GM13977 (cell line): Measurements from ENCODE around the gene URB2.

ENCODE experiments used
- DNase-seq: peaks from one replicate; pipeline ENCODE4 v3.0.0; 2012; ENCODE audit warnings: low spot score
- CTCF ChIP-seq: IDR thresholded peaks from 2 replicates; pipeline ENCODE4 v1.5.1; 2012; ENCODE audit warnings: mild to moderate bottlenecking, control low read depth; ENCODE audit not compliant: insufficient read depth; ENCODE audit errors: extremely low read depth, missing control alignments
- in situ Hi-C: fragments of 300-500 bp; cut with MboI; formaldehyde crosslinking; loops from one replicate; pipeline ENCODE4 v1.12.0; 2022; ENCODE audit warnings: low sequenced_read_pairs, low pct_unique_long_range_greater_than_20kb, mixed read lengths, inconsistent platforms; ENCODE audit not compliant: unreplicated experiment

The URB2 gene

DNA sequence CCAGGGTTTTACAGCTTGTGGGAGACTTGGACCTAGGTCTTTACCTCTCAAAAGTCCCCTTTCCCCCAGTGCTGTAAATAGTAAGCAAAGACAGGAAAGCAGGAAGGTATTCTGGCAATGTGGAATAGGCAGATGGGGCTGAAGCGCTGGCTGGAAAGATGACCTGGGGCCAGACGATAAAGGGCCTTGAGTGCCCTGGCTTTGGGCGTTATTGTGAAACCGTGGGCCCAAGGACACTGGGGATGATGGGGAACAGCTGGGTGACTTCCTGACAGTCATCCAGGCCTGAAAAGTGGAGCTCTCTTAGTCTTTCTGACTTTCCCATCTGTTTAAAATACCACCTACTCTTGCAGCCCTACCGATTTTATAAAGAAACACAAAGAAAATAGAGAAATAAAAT lies 16.3 kb downstream of the URB2 start:
- in situ Hi-C loops: no loop called here
- no peak for TF ChIP-seq CTCF

DNA sequence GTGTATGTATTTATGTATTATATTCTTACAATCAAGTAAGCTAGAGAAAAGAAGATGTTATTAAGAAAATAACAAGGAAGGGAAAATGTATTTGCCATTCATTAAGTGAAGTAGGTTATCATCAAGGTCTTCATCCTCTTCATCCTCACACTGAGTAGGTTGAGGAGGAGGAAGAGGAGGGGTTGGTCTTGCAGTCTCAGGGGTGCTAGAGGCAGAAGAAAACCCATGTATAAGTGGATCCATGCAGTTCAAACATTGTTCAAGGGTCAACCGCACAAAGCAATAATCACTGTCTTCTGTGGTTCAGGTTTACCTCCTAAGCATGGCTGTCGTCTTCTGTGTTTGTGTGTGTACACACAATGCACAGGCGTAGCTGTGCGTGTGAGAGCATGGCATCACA lies 16.9 kb downstream of the URB2 start:
- no peak for TF ChIP-seq CTCF
- in situ Hi-C loops: no loop called here
- no peak for DNase-seq

More for the DNA sequence above, 16.3 kb downstream of the URB2 start:
- DNase-seq: no peak

- no peak for DNase-seq
- TF ChIP-seq CTCF: no peak
- in situ Hi-C loops: no loop called here
Observed at GRCh38 chr1:229643996-229644745, 18.1 kb downstream of the URB2 start.

- in situ Hi-C loops: no loop called here
- no peak for DNase-seq
- TF ChIP-seq CTCF: no peak
Observed at GRCh38 chr1:229645324-229645993, 19.4 kb downstream of the URB2 start.

DNA sequence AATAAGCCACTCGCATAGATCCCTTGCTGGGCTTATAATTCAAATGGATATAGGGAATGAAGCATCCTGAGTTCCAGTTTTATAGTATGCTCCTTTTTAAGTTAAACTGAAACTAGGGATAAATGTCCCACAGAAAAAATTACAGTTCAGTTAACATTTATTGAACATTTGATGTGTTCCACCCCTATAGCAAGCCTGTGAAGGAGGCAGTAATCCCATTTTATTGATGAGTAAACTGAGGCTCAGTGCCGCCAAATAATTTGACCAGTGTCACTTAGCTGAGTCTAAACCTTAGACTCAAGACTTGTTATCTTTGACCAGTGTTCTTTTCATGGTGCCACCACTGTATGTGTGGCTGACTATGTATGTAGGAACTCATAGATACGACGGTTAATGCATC lies 22.4 kb downstream of the URB2 start:
- TF ChIP-seq CTCF: no peak
- in situ Hi-C loops: no loop called here
- DNase-seq: no peak

DNA sequence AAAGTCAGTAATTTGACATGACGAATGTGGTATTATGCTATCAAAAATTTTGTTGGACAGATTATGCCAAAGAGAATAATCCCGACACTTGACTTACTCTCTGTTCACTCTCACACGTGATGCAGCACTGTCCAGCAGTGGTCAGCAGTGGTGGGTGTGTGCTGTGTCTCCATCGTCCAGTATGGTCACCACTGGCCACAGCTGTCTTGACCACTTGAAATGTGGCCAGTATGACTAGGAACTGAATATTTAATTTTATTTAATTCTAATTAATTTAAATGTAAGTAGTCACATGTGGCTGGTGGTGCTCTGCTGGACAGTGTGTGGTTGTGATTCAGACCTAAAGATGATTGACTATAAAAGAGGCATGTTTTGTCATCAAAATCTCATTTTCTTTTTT lies 24.0 kb downstream of the URB2 start:
- DNase-seq: no peak
- in situ Hi-C loops: loop anchor here (25.0 kb wide), 1 partner anchor 662 kb away; no protein-coding TSS in a partner anchor
- TF ChIP-seq CTCF: no peak
